H9 (cell line): ENCODE measurements around the gene CASP10. TPM values are rescaled to one million over a fixed set of nuclear protein-coding genes. Genes with fewer than 3 reads are reported as not detected.

Experiments
- DNase-seq: peaks from one replicate; pipeline ENCODE4 v3.0.0-alpha.2; 2017
- H2AFZ ChIP-seq: one replicate; pipeline ENCODE4 v1.6.1; 2013; ENCODE audit warnings: mild to moderate bottlenecking, low read length, control low read depth, moderate library complexity
- H2AK5ac ChIP-seq: 2 replicates; pipeline ENCODE4 v1.6.1; 2013; ENCODE audit warnings: low read length, control low read depth, mixed read lengths; ENCODE audit not compliant: insufficient read length
- H2BK120ac ChIP-seq: one replicate; pipeline ENCODE4 v1.6.1; 2013; ENCODE audit warnings: low read depth, mild to moderate bottlenecking, low read length, control low read depth, inconsistent platforms; ENCODE audit not compliant: poor library complexity, severe bottlenecking
- H2BK12ac ChIP-seq: 2 replicates; pipeline ENCODE4 v1.6.1; 2013; ENCODE audit warnings: low read length, control low read depth, mixed read lengths, low read depth; ENCODE audit not compliant: insufficient read length
- H2BK15ac ChIP-seq: 2 replicates; pipeline ENCODE4 v1.6.1; 2013; ENCODE audit warnings: low read depth, low read length, control low read depth
- H2BK20ac ChIP-seq: one replicate; pipeline ENCODE4 v1.6.1; 2013; ENCODE audit warnings: low read depth, mild to moderate bottlenecking, low read length, control low read depth, inconsistent platforms; ENCODE audit not compliant: poor library complexity, severe bottlenecking
- H2BK5ac ChIP-seq: 2 replicates; pipeline ENCODE4 v1.6.1; 2013; ENCODE audit warnings: low read length, control low read depth, mixed read lengths; ENCODE audit not compliant: insufficient read length
- H3K14ac ChIP-seq: 2 replicates; pipeline ENCODE4 v1.6.1; 2013; ENCODE audit warnings: low read length, control low read depth; ENCODE audit not compliant: insufficient read depth
- H3K18ac ChIP-seq: 2 replicates; pipeline ENCODE4 v1.6.1; 2013; ENCODE audit warnings: low read depth, mild to moderate bottlenecking, mixed read lengths, low read length, control low read depth; ENCODE audit not compliant: insufficient read length
- H3K23ac ChIP-seq: 2 replicates; pipeline ENCODE4 v1.6.1; 2013; ENCODE audit warnings: low read length, control low read depth, mixed read lengths, low read depth; ENCODE audit not compliant: insufficient read length
- H3K23me2 ChIP-seq: 2 replicates; pipeline ENCODE4 v1.6.1; 2013; ENCODE audit warnings: low read depth, mild to moderate bottlenecking, mixed read lengths, low read length, control low read depth; ENCODE audit not compliant: insufficient read length, poor library complexity, severe bottlenecking
- H3K27ac ChIP-seq: 2 replicates; pipeline ENCODE4 v1.5.1; 2013; ENCODE audit warnings: low read length, control low read depth, mixed read lengths, low read depth; ENCODE audit not compliant: insufficient read length
- H3K27me3 ChIP-seq: 2 replicates; pipeline ENCODE4 v1.6.1; 2013; ENCODE audit warnings: low read length, control low read depth, inconsistent platforms; ENCODE audit not compliant: insufficient read depth
- H3K4ac ChIP-seq: 2 replicates; pipeline ENCODE4 v1.6.1; 2013; ENCODE audit warnings: low read depth, mild to moderate bottlenecking, control low read depth, inconsistent platforms, low read length, moderate library complexity
- H3K4me1 ChIP-seq: 2 replicates; pipeline ENCODE4 v1.6.1; 2013; ENCODE audit warnings: low read length, control low read depth, inconsistent platforms; ENCODE audit not compliant: insufficient read depth
- H3K4me2 ChIP-seq: 2 replicates; pipeline ENCODE4 v1.6.1; 2013; ENCODE audit warnings: low read length, control low read depth, mixed read lengths; ENCODE audit not compliant: insufficient read length, insufficient read depth
- H3K56ac ChIP-seq: 2 replicates; pipeline ENCODE4 v1.6.1; 2013; ENCODE audit warnings: low read depth, mild to moderate bottlenecking, mixed read lengths, low read length, control low read depth; ENCODE audit not compliant: insufficient read length
- H3K79me1 ChIP-seq: 2 replicates; pipeline ENCODE4 v1.6.1; 2013; ENCODE audit warnings: low read depth, mild to moderate bottlenecking, moderate library complexity, low read length, control low read depth, inconsistent platforms; ENCODE audit not compliant: insufficient read depth, poor library complexity, severe bottlenecking
- H3K79me2 ChIP-seq: 2 replicates; pipeline ENCODE4 v1.6.1; 2013; ENCODE audit warnings: low read length, control low read depth, inconsistent platforms; ENCODE audit not compliant: insufficient read depth
- H3K9ac ChIP-seq: 2 replicates; pipeline ENCODE4 v1.6.1; 2013; ENCODE audit warnings: low read length, control low read depth, mixed read lengths; ENCODE audit not compliant: insufficient read length; ENCODE audit errors: extremely low read depth
- H3K9me3 ChIP-seq: one replicate; pipeline ENCODE4 v1.6.1; 2013; ENCODE audit warnings: low read depth, low read length, inconsistent platforms; ENCODE audit not compliant: control insufficient read depth
- H3T11ph ChIP-seq: one replicate; pipeline ENCODE4 v1.6.1; 2013; ENCODE audit warnings: mild to moderate bottlenecking, low read length, control low read depth, inconsistent platforms
- H4K20me1 ChIP-seq: one replicate; pipeline ENCODE4 v1.6.1; 2013; ENCODE audit not compliant: control insufficient read depth, insufficient read length, insufficient read depth
- H4K5ac ChIP-seq: 2 replicates; pipeline ENCODE4 v1.6.1; 2013; ENCODE audit warnings: low read depth, mild to moderate bottlenecking, mixed read lengths, low read length, control low read depth; ENCODE audit not compliant: insufficient read length
- H4K8ac ChIP-seq: replicated peaks from 2 replicates; pipeline ENCODE4 v1.6.1; 2013; ENCODE audit warnings: low read length, control low read depth, mixed read lengths, low read depth; ENCODE audit not compliant: insufficient read length
- H4K91ac ChIP-seq: 2 replicates; pipeline ENCODE4 v1.6.1; 2013; ENCODE audit warnings: low read depth, mild to moderate bottlenecking, moderate library complexity, mixed read lengths, low read length, control low read depth; ENCODE audit not compliant: insufficient read length
- H3K27ac Mint-ChIP-seq, 3 experiments: 2 replicates in 2 of 3; 3 replicates in 1 of 3; pipeline ENCODE4 v1.8.0; 2020 to 2021; ENCODE audit warnings: mixed read lengths in 3 of 3, mild to moderate bottlenecking in 1 of 3, moderate library complexity in 1 of 3
- H3K27me3 Mint-ChIP-seq: 2 replicates; pipeline ENCODE4 v1.8.0; 2021; ENCODE audit warnings: low read depth, mild to moderate bottlenecking, moderate library complexity, mixed read lengths
- H3K36me3 Mint-ChIP-seq, 3 experiments: 2 replicates in 2 of 3; 3 replicates in 1 of 3; pipeline ENCODE4 v1.8.0; 2020 to 2021; ENCODE audit warnings: low read depth in 3 of 3, mixed read lengths in 3 of 3; ENCODE audit not compliant: insufficient read depth in 1 of 3
- H3K4me1 Mint-ChIP-seq, 2 experiments: 2 replicates each; pipeline ENCODE4 v1.8.0; 2020; ENCODE audit warnings: mixed read lengths in 2 of 2
- H3K4me3 Mint-ChIP-seq, 2 experiments: 2 replicates in 1 of 2; 3 replicates in 1 of 2; pipeline ENCODE4 v1.8.0; 2020 to 2021; ENCODE audit warnings: mild to moderate bottlenecking in 2 of 2, mixed read lengths in 2 of 2, moderate library complexity in 1 of 2
- H3K9me3 Mint-ChIP-seq, 2 experiments: 2 replicates in 1 of 2; 3 replicates in 1 of 2; pipeline ENCODE4 v1.8.0; 2020; ENCODE audit warnings: mild to moderate bottlenecking in 2 of 2, mixed read lengths in 2 of 2, moderate library complexity in 1 of 2
- CTCF ChIP-seq: fragments of 200-600 bp; sonication (generic); conservative IDR thresholded peaks from 3 replicates; pipeline ENCODE4 v1.8.0; 2021; ENCODE audit warnings: antibody characterized with exemption, mild to moderate bottlenecking
- WGBS: extraction: QIAGEN DNeasy Blood & Tissue Kit; methylation state at CpG from one replicate; pipeline ENCODE4 v1.1.7; 2013; ENCODE audit warnings: missing lambda C conversion rate, low lambda C conversion rate, mixed read lengths; ENCODE audit not compliant: insufficient read length; ENCODE audit errors: extremely low coverage; 5-methylcytosine and 5-hydroxymethylcytosine counted together
- total RNA-seq: library from RNA; stranded (reverse); gene quantifications from 2 replicates; pipeline ENCODE4 v1.2.1, GENCODE V29; 2021

Gene CASP10
- total RNA-seq, 1 experiment from 2014 or later, result 2.7 TPM

DNA sequence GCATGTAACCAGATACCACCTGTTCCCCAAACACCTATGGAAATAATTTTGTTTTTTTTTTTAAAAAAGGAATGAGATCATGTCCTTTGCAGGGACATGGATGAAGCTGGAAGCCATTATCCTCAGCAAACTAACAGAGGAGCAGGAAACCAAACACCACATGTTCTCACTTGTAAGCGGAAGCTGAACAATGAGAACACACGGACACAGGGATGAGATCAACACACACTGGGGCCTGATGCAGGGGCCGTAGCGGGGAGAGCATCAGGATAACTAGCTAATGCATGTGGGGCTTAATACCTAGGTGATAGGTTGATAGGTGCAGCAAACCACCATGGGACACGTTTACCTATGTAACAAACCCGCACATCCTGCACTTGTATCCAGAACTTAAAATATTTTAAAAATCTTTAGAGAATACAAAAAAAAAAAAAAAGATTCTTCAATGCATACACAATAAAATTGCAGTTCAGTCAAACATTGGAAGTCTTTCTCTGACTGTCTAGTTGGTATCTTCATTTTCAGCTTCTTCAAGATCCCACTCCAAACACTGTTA, 11.6 kb upstream of the CASP10 start:
- Histone ChIP-seq H3K27me3 (no peaks in the 10 kb centered on the region), H3K4me2 (no peak overlapping the region), H3T11ph (no peak overlapping the region), H4K5ac (no peak overlapping the region), H3K14ac (no peak overlapping the region), H3K23ac (no peak overlapping the region), H3K23me2 (no peaks in the 10 kb centered on the region), H2BK5ac (no peak overlapping the region), H4K20me1 (no peaks in the 10 kb centered on the region), H2AK5ac (no peak overlapping the region), H4K8ac (no peak overlapping the region), H2BK20ac (no peak overlapping the region), H4K91ac (no peak overlapping the region), H3K9me3 (no peaks in the 10 kb centered on the region), H3K9ac (no peak overlapping the region), H3K56ac (no peak overlapping the region), H3K79me1 (no peaks in the 10 kb centered on the region), H3K18ac (no peak overlapping the region), H3K79me2 (no peaks in the 10 kb centered on the region), H2BK120ac (no peak overlapping the region), H2AFZ (no peak overlapping the region), H3K4me1 (peaks cover 4% of the 10 kb centered on the region; the same call in 1 of the 2 replicates), H2BK12ac (no peak overlapping the region), H3K4ac (no peak overlapping the region), H2BK15ac (no peak overlapping the region), H3K27ac (no peak overlapping the region)
- Mint-ChIP-seq H3K27me3 (no peaks in the 10 kb centered on the region; the same call in 1 of the 2 replicates), H3K4me1 (peaks cover 13 to 16% of the 10 kb centered on the region in 2 experiments), H3K36me3 (peaks cover 0 to 15% (median 3%) of the 10 kb centered on the region in 3 experiments; a peak in 4 of 7 replicates), H3K9me3 (peaks cover 3 to 19% of the 10 kb centered on the region in 2 experiments; a peak in 3 of 5 replicates), H3K27ac (no peak overlapping the region), H3K4me3 (no peak overlapping the region)
- TF ChIP-seq CTCF, result no peak
- no peak for DNase-seq
- no CpG with 5 or more reads among the region's 6 CpGs for WGBS
